H1 (cell line): Measurements from ENCODE around the gene EFCAB13. TPM values are rescaled to one million over a fixed set of nuclear protein-coding genes. Genes with fewer than 3 reads are reported as not detected.

Source experiments
- CTCF ChIA-PET: fragments of 300-600 bp; sonication (Branson Sonifier 250); formaldehyde crosslinking; loops from one replicate; lab custom pipeline; 2021; ENCODE audit not compliant: partially characterized antibody; lab: Charles Lee
- POLR2A ChIA-PET: fragments of 300-600 bp; sonication (Branson Sonifier 250); formaldehyde crosslinking; loops from one replicate; lab custom pipeline; 2021; ENCODE audit warnings: inconsistent platforms; ENCODE audit not compliant: partially characterized antibody; lab: Charles Lee
- DNase-seq, 2 experiments: peaks; one replicate each; pipeline versions ENCODE4 v3.0.0 to v3.0.0-alpha.2; 2010 to 2022; ENCODE audit warnings: low spot score in 2 of 2, low read depth in 1 of 2, mixed read lengths in 1 of 2
- FAIRE-seq: peaks from 2 replicates; lab custom pipeline; 2011; peaks lifted over from hg19 to GRCh38; lab: Jason Lieb, UNC
- H2AFZ ChIP-seq: 2 replicates; pipeline ENCODE4 v1.8.1; 2012; ENCODE audit warnings: low read length, inconsistent platforms
- H2AK5ac ChIP-seq: 2 replicates; pipeline ENCODE4 v1.6.1; 2013; ENCODE audit warnings: low read depth, low read length
- H2BK120ac ChIP-seq: replicated peaks from 2 replicates; pipeline ENCODE3; 2013; ENCODE audit warnings: low read depth, low read length, inconsistent platforms
- H2BK12ac ChIP-seq: 2 replicates; pipeline ENCODE4 v1.6.1; 2013; ENCODE audit warnings: low read depth, low read length
- H2BK15ac ChIP-seq: 2 replicates; pipeline ENCODE4 v1.6.1; 2013; ENCODE audit warnings: low read length
- H2BK20ac ChIP-seq: 2 replicates; pipeline ENCODE4 v1.6.1; 2013; ENCODE audit warnings: low read length
- H2BK5ac ChIP-seq: 2 replicates; pipeline ENCODE4 v1.6.1; 2013; ENCODE audit warnings: low read depth, low read length
- H3K14ac ChIP-seq: 2 replicates; pipeline ENCODE4 v1.6.1; 2013; ENCODE audit warnings: inconsistent platforms; ENCODE audit not compliant: insufficient read length
- H3K18ac ChIP-seq: 2 replicates; pipeline ENCODE4 v1.6.1; 2013; ENCODE audit warnings: low read length; ENCODE audit errors: extremely low read depth
- H3K23ac ChIP-seq: 2 replicates; pipeline ENCODE4 v1.6.1; 2013; ENCODE audit warnings: inconsistent platforms; ENCODE audit not compliant: insufficient read length
- H3K23me2 ChIP-seq: 2 replicates; pipeline ENCODE4 v1.6.1; 2013; ENCODE audit warnings: low read depth, low read length
- H3K27ac ChIP-seq: 2 replicates; pipeline ENCODE4 v1.6.1; 2011; ENCODE audit warnings: low read depth, low read length, inconsistent platforms
- H3K27me3 ChIP-seq, 4 experiments: replicated peaks in 1 of 4; 1 replicate in 1 of 4; 2 replicates in 3 of 4; pipeline versions ENCODE4 v1.6.1 to v1.8.1; 2011 to 2013; ENCODE audit warnings: low read length in 3 of 4, mild to moderate bottlenecking in 3 of 4, inconsistent platforms in 2 of 4, mixed read lengths in 2 of 4, moderate library complexity in 1 of 4; ENCODE audit not compliant: control insufficient read depth in 3 of 4, insufficient read depth in 3 of 4; ENCODE audit errors: extremely low read depth in 1 of 4
- H3K36me3 ChIP-seq, 4 experiments: 2 replicates each; pipeline versions ENCODE4 v1.6.1 to v1.8.1; 2011 to 2013; ENCODE audit warnings: mild to moderate bottlenecking in 4 of 4, low read length in 3 of 4, moderate library complexity in 2 of 4, control low read depth in 1 of 4, inconsistent platforms in 1 of 4; ENCODE audit not compliant: insufficient read depth in 4 of 4, control insufficient read depth in 2 of 4
- H3K4ac ChIP-seq: replicated peaks from 2 replicates; pipeline ENCODE3; 2013; ENCODE audit warnings: low read length, low read depth, mixed read lengths, inconsistent platforms; ENCODE audit not compliant: insufficient read length
- H3K4me1 ChIP-seq, 4 experiments: replicated peaks in 1 of 4; 1 replicate in 1 of 4; 2 replicates in 3 of 4; pipeline versions ENCODE4 v1.6.1 to v1.8.1; 2011 to 2013; ENCODE audit warnings: low read length in 3 of 4, inconsistent platforms in 2 of 4, mixed read lengths in 1 of 4; ENCODE audit not compliant: insufficient read depth in 4 of 4, control insufficient read depth in 3 of 4
- H3K4me2 ChIP-seq, 2 experiments: 2 replicates each; pipeline versions ENCODE4 v1.6.1 to v1.8.1; 2011 to 2013; ENCODE audit warnings: low read depth in 2 of 2, low read length in 2 of 2, control low read depth in 1 of 2, inconsistent platforms in 1 of 2, mild to moderate bottlenecking in 1 of 2; ENCODE audit not compliant: insufficient read depth in 1 of 2
- H3K4me3 ChIP-seq, 4 experiments: fragments of 200-600, 300-600 bp in 1 of 4; sonication (generic), shearing (Covaris generic), sonication (Bioruptor Twin) in 1 of 4; 2 replicates each; pipeline versions ENCODE4 v1.5.1 to v1.8.1; 2011 to 2016; ENCODE audit warnings: low read length in 4 of 4, low read depth in 3 of 4, control low read depth in 2 of 4, inconsistent platforms in 2 of 4, mild to moderate bottlenecking in 2 of 4, mixed read lengths in 1 of 4, moderate library complexity in 1 of 4; ENCODE audit not compliant: insufficient read depth in 2 of 4; ENCODE audit errors: extremely low read depth in 1 of 4
- H3K56ac ChIP-seq: replicated peaks from 2 replicates; pipeline ENCODE3; 2013; ENCODE audit warnings: low read depth, mild to moderate bottlenecking, mixed read lengths, low read length, inconsistent platforms; ENCODE audit not compliant: insufficient read length
- H3K79me1 ChIP-seq: 2 replicates; pipeline ENCODE4 v1.6.1; 2013; ENCODE audit warnings: low read depth, low read length, control low read depth
- H3K79me2 ChIP-seq, 2 experiments: 2 replicates each; pipeline versions ENCODE4 v1.6.1 to v1.8.1; 2012 to 2013; ENCODE audit warnings: low read length in 2 of 2, mild to moderate bottlenecking in 2 of 2, inconsistent platforms in 1 of 2; ENCODE audit not compliant: insufficient read depth in 2 of 2, control insufficient read depth in 1 of 2
- H3K9ac ChIP-seq, 4 experiments: replicated peaks in 1 of 4; 1 replicate in 1 of 4; 2 replicates in 3 of 4; pipeline versions ENCODE4 v1.6.1 to v1.8.1; 2011 to 2013; ENCODE audit warnings: low read depth in 3 of 4, low read length in 3 of 4, control low read depth in 2 of 4, mild to moderate bottlenecking in 2 of 4, moderate library complexity in 2 of 4, inconsistent platforms in 1 of 4; ENCODE audit errors: extremely low read depth in 1 of 4
- H3K9me3 ChIP-seq, 2 experiments: 2 replicates each; pipeline versions ENCODE4 v1.6.1 to v1.8.1; 2012 to 2013; ENCODE audit warnings: mild to moderate bottlenecking in 2 of 2, moderate library complexity in 2 of 2, control low read depth in 1 of 2, inconsistent platforms in 1 of 2, low read depth in 1 of 2, low read length in 1 of 2, mixed read lengths in 1 of 2; ENCODE audit not compliant: insufficient read depth in 2 of 2
- H4K20me1 ChIP-seq, 2 experiments: replicated peaks in 1 of 2; 2 replicates each; pipeline versions ENCODE3 to v1.8.1; 2011 to 2013; ENCODE audit warnings: inconsistent platforms in 2 of 2, low read length in 2 of 2, mild to moderate bottlenecking in 1 of 2; ENCODE audit not compliant: insufficient read depth in 2 of 2, control insufficient read depth in 1 of 2
- H4K5ac ChIP-seq: 2 replicates; pipeline ENCODE4 v1.6.1; 2013; ENCODE audit warnings: low read length, low read depth, mixed read lengths, inconsistent platforms; ENCODE audit not compliant: insufficient read length
- H4K8ac ChIP-seq: 2 replicates; pipeline ENCODE4 v1.8.0; 2013; ENCODE audit warnings: mild to moderate bottlenecking, moderate library complexity, low read length, inconsistent platforms; ENCODE audit not compliant: insufficient read depth; ENCODE audit errors: extremely low read depth
- H4K91ac ChIP-seq: replicated peaks from 2 replicates; pipeline ENCODE3; 2013; ENCODE audit warnings: low read length, mixed read lengths, inconsistent platforms; ENCODE audit not compliant: insufficient read length
- BRCA1 ChIP-seq: IDR thresholded peaks from 2 replicates; pipeline ENCODE4 v1.6.1; 2012; ENCODE audit warnings: low read depth, low read length, improper control_type of control experiment
- CTBP2 ChIP-seq: IDR thresholded peaks from 2 replicates; pipeline ENCODE4 v1.7.0; 2011; ENCODE audit warnings: borderline replicate concordance, mild to moderate bottlenecking, moderate library complexity, mixed read lengths, low read length; ENCODE audit not compliant: insufficient read depth, insufficient read length
- EP300 ChIP-seq, 2 experiments: IDR thresholded peaks; 1 replicate in 1 of 2; 2 replicates in 1 of 2; pipeline ENCODE4 v1.6.1; 2011 to 2012; ENCODE audit warnings: low read depth in 2 of 2, low read length in 2 of 2, mild to moderate bottlenecking in 2 of 2, borderline replicate concordance in 1 of 2, inconsistent platforms in 1 of 2, moderate library complexity in 1 of 2
- EZH2 ChIP-seq: fragments of 200-600 bp; sonication (generic); IDR thresholded peaks from 2 replicates; pipeline ENCODE4 v1.7.1; 2012; ENCODE audit warnings: low read depth, mild to moderate bottlenecking, moderate library complexity, low read length, inconsistent platforms; ENCODE audit not compliant: severe bottlenecking
- JUN ChIP-seq: IDR thresholded peaks from 2 replicates; pipeline ENCODE4 v1.6.1; 2011; ENCODE audit warnings: low read depth, mild to moderate bottlenecking, improper control_type of control experiment, low read length
- KDM1A ChIP-seq: fragments of 200-600, 300-600 bp; sonication (generic); IDR thresholded peaks from 2 replicates; pipeline ENCODE4 v1.7.1; 2016; ENCODE audit warnings: mild to moderate bottlenecking, low read length, borderline replicate concordance
- POLR2A ChIP-seq, 2 experiments: IDR thresholded peaks; 1 replicate in 1 of 2; 2 replicates in 1 of 2; pipeline ENCODE4 v1.6.1; 2011; ENCODE audit warnings: low read depth in 2 of 2, low read length in 2 of 2, mild to moderate bottlenecking in 2 of 2; ENCODE audit errors: control extremely low read depth in 1 of 2
- RAD21 ChIP-seq, 2 experiments: IDR thresholded peaks in 1 of 2; conservative IDR thresholded peaks in 1 of 2; 2 replicates each; pipeline ENCODE4 v1.6.1; 2011; ENCODE audit warnings: low read depth in 2 of 2, low read length in 2 of 2, improper control_type of control experiment in 1 of 2, inconsistent platforms in 1 of 2, mild to moderate bottlenecking in 1 of 2, moderate library complexity in 1 of 2
- SAP30 ChIP-seq: fragments of 300-600 bp; sonication (generic); IDR thresholded peaks from 2 replicates; pipeline ENCODE4 v1.7.1; 2012; ENCODE audit warnings: low read length, moderate library complexity, mild to moderate bottlenecking, inconsistent platforms; ENCODE audit not compliant: insufficient read depth, insufficient replicate concordance
- TAF1 ChIP-seq: IDR thresholded peaks from 2 replicates; pipeline ENCODE4 v1.6.1; 2011; ENCODE audit warnings: mild to moderate bottlenecking, low read depth, low read length
- TAF7 ChIP-seq: optimal IDR thresholded peaks from 2 replicates; pipeline ENCODE3; 2011; ENCODE audit warnings: low read depth, mild to moderate bottlenecking, inconsistent platforms, low read length, moderate library complexity, borderline replicate concordance
- YY1 ChIP-seq: IDR thresholded peaks from 2 replicates; pipeline ENCODE4 v1.6.1; 2011; ENCODE audit warnings: low read depth, mild to moderate bottlenecking, low read length
- polyA plus RNA-seq, 7 experiments: library from polyadenylated mRNA; depleted of rRNA in 3 of 7; stranded (reverse) in 5 of 7; unstranded in 2 of 7; fragments of >200 nt in 5 of 7; fragments of 200-250 nt in 2 of 7; gene quantifications; 1 replicate in 5 of 7; 2 replicates in 1 of 7; 4 replicates in 1 of 7; pipeline versions ENCODE4 v1.2.1 to v1.2.3, GENCODE V29; 2011 to 2013; ENCODE audit warnings: missing spikeins in 2 of 7, mixed read lengths in 2 of 7
- total RNA-seq: library from RNA; stranded (reverse); fragmentation: NEBNext Ultra II Directional; extraction: Animal tissue kit (Norgen Biotek cat#: 25700); gene quantifications from 2 replicates; pipeline ENCODE4 v1.2.1, GENCODE V29; 2021

The EFCAB13 gene
- total and polyA plus RNA-seq, 2 of the 8 experiments (the other 6 are each of a cell fraction or from before 2014, with no cell fraction given) = 0.12 to 2.0 TPM

DNA sequence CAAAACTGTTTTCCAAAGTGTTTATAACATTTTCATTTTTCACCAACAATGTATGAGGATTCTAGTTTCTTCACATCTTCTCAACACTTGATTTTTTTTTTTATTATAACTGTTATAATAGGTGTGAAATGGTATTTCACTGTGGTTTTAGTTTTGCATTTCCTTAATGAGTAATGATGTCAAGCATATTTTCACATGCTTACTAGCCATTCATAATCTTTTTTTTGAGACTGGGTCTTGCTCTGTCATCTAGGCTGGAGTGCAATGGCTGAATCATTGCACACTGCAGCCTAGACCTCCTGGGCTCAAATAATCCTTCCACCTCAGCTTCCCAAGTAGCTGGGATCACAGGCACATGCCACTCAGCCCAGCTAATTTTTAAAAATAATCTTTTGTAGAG lies 65.1 kb downstream of the EFCAB13 start:
- H3K27ac ChIP-seq = no peak overlapping the region
- H4K20me1 ChIP-seq = no peaks in the 10 kb centered on the region
- no peak overlapping the region for H4K91ac ChIP-seq
- TF ChIP-seq RAD21 (IDR thresholded peaks at IDR 0.05 in 1 of 2, conservative IDR thresholded peaks at IDR 0.05 in 1 of 2; ENCODE audit: low read depth in 2 of 2, low read length in 2 of 2) (no peak), TAF7 (no peak), EZH2 (no peak), POLR2A (IDR thresholded peaks at IDR 0.05; ENCODE audit: control extremely low read depth in 1 of 2, low read depth in 2 of 2, low read length in 2 of 2) (no peak), SAP30 (no peak), KDM1A (no peak), JUN (no peak), YY1 (no peak), BRCA1 (no peak), EP300 (IDR thresholded peaks at IDR 0.05; ENCODE audit: borderline replicate concordance in 1 of 2, low read depth in 2 of 2, low read length in 2 of 2) (no peak), TAF1 (no peak), CTBP2 (no peak)
- TF ChIP-seq, all 59 proteins: peak for 0
- H3K27me3 ChIP-seq = no peaks in the 10 kb centered on the region
- H3K9me3 ChIP-seq = peaks cover 0 to 14% of the 10 kb centered on the region in 2 experiments; a peak in 2 of 4 replicates
- H2BK12ac ChIP-seq = no peak overlapping the region
- DNase-seq = no peak
- no peak overlapping the region for H2BK5ac ChIP-seq
- H2BK20ac ChIP-seq = no peak overlapping the region
- no peaks in the 10 kb centered on the region for H3K4me1 ChIP-seq
- H2AK5ac ChIP-seq = no peak overlapping the region
- H4K8ac ChIP-seq = no peak overlapping the region
- H4K5ac ChIP-seq = no peak overlapping the region
- H3K79me1 ChIP-seq = no peaks in the 10 kb centered on the region
- H3K9ac ChIP-seq = no peak overlapping the region
- H3K4me2 ChIP-seq = no peak overlapping the region
- no peak overlapping the region for H2BK15ac ChIP-seq
- no peak overlapping the region for H3K14ac ChIP-seq
- no peak for FAIRE-seq
- no peak overlapping the region for H2BK120ac ChIP-seq
- no peaks in the 10 kb centered on the region for H3K79me2 ChIP-seq
- H3K56ac ChIP-seq = no peak overlapping the region
- no peak overlapping the region for H3K23ac ChIP-seq
- H3K23me2 ChIP-seq = no peaks in the 10 kb centered on the region
- H3K4me3 ChIP-seq = no peak overlapping the region
- no peak overlapping the region for H3K18ac ChIP-seq
- no peak overlapping the region for H2AFZ ChIP-seq
- H3K36me3 ChIP-seq = no peaks in the 10 kb centered on the region; a peak in 1 of 8 replicates
- no peak overlapping the region for H3K4ac ChIP-seq
- ChIA-PET CTCF (interaction anchor here (0.6 kb wide), 1 partner anchor 48 kb away, joined by 3 read pairs; no protein-coding TSS in a partner anchor), POLR2A (no interaction called here)
